Measurements from ENCODE around the gene NMNAT2. TPM values are rescaled to one million over a fixed set of nuclear protein-coding genes. Genes with fewer than 3 reads are reported as not detected.
"Not testable (repeated sequence)": the region's sequence is repeated elsewhere in the genome, so short reads cannot be mapped to it uniquely, and the experiment has no call there.

The NMNAT2 gene
- total and polyA plus RNA-seq, 12 donors = 0.23 to 5.8 (median 2.1) TPM

DNA sequence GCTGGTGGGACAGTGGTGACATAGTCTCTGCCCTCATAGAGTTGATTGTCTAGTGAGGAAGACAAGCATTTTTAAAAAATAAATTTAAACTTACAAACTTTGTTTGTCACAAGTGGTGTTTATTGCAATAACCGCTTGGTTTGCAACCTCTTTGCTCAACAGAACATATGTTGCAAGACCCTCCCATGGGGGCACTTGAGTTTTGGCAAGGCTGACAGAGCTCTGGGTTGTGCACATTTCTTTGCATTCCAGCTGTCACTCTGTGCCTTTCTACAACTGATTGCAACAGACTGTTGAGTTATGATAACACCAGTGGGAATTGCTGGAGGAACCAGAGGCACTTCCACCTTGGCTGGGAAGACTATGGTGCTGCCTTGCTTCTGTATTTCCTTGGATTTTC, 173.7 kb downstream of the NMNAT2 start:
- peak; percentile 72 to 81 for DNase-seq
- peak in 7 of 8 donors; percentile 22 to 59 (median 54) for ATAC-seq
- Histone ChIP-seq H3K4me1 (peaks cover 0 to 60% (median 37%) of the 10 kb centered on the region in 9 donors), H3K27me3 (no peaks in the 10 kb centered on the region), H3K9me3 (no peaks in the 10 kb centered on the region), H3K36me3 (no peaks in the 10 kb centered on the region), H3K4me3 (no peak overlapping the region), H3K27ac (peak overlapping the region; percentile 49 to 90 (median 76))
- intact Hi-C loops (cut with DNase I) = loop anchor here in 1 of 10 donors (5.0 kb wide), 1 partner anchor 33 kb away; no protein-coding TSS in a partner anchor
- no peak for TF ChIP-seq CTCF (IDR thresholded peaks at IDR 0.05)
- 41 to 58% methylated on average over 1 of the region's 1 CpG for WGBS, 2 donors

GRCh38 chr1:183243161-183244050, 174.8 kb downstream of the NMNAT2 start:
- DNase-seq (peak; percentile 25 to 67), ATAC-seq (peak; percentile 9 to 83 (median 34))
- Histone ChIP-seq H3K36me3 (no peaks in the 10 kb centered on the region), H3K4me1 (peaks cover 0 to 60% (median 47%) of the 10 kb centered on the region in 9 donors), H3K27me3 (no peaks in the 10 kb centered on the region), H3K27ac (peak overlapping the region; percentile 55 to 90 (median 76)), H3K9me3 (no peaks in the 10 kb centered on the region), H3K4me3 (no peak overlapping the region)
- 78 to 84% methylated on average over 5 of the region's 5 CpGs for WGBS, 2 donors
- intact Hi-C loops (cut with DNase I) = loop anchor here in 1 of 10 donors (5.0 kb wide), 1 partner anchor 34 kb away; no protein-coding TSS in a partner anchor
- TF ChIP-seq CTCF (IDR thresholded peaks at IDR 0.05) = no peak

DNA sequence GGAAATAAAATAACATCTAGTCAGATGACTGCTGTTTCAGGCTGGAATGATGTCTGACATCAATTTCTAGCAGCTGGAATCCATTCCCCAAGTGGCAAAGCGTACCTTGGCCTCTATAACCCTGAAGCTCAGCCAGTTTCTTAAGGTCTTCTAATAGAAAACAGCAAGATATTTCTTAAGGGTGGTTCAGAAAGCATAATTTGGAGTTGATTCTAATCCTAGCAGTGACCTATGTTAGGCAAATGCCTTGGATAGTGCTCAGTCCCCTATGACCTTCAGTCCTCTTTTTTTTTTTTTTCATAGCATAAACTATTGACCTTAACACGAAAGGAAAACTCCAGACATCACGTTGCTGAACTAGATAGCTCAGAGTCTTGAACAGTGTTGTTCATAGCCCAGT, 175.6 kb downstream of the NMNAT2 start:
- H3K27me3 ChIP-seq = no peaks in the 10 kb centered on the region
- H3K36me3 ChIP-seq = no peaks in the 10 kb centered on the region
- intact Hi-C loops (cut with DNase I) = loop anchor here in 1 of 10 donors (5.0 kb wide), 1 partner anchor 35 kb away; no protein-coding TSS in a partner anchor
- no peak for DNase-seq
- peak overlapping the region; percentile 49 to 90 (median 76) for H3K27ac ChIP-seq
- peak; percentile 21 to 44 (median 34) for ATAC-seq
- no peaks in the 10 kb centered on the region for H3K9me3 ChIP-seq
- no peak for TF ChIP-seq CTCF (IDR thresholded peaks at IDR 0.05)
- H3K4me3 ChIP-seq = no peak overlapping the region
- peaks cover 0 to 67% (median 47%) of the 10 kb centered on the region in 9 donors for H3K4me1 ChIP-seq
- WGBS, 2 donors = 65 to 66% methylated on average over 3 of the region's 3 CpGs

- WGBS, 2 donors = 65 to 71% methylated on average over 3 of the region's 3 CpGs
- no peak for TF ChIP-seq CTCF (IDR thresholded peaks at IDR 0.05)
- Histone ChIP-seq H3K36me3 (no peaks in the 10 kb centered on the region), H3K4me1 (peaks cover 0 to 63% (median 47%) of the 10 kb centered on the region in 9 donors), H3K4me3 (no peak overlapping the region), H3K27ac (peak overlapping the region; percentile 49 to 90 (median 76)), H3K27me3 (no peaks in the 10 kb centered on the region), H3K9me3 (no peaks in the 10 kb centered on the region)
- ATAC-seq (no peak), DNase-seq (no peak)
- intact Hi-C loops (cut with DNase I) = loop anchor here in 1 of 10 donors (5.0 kb wide), 1 partner anchor 36 kb away; no protein-coding TSS in a partner anchor
Measured at GRCh38 chr1:183241471-183241870, 176.7 kb downstream of the NMNAT2 start.

DNA sequence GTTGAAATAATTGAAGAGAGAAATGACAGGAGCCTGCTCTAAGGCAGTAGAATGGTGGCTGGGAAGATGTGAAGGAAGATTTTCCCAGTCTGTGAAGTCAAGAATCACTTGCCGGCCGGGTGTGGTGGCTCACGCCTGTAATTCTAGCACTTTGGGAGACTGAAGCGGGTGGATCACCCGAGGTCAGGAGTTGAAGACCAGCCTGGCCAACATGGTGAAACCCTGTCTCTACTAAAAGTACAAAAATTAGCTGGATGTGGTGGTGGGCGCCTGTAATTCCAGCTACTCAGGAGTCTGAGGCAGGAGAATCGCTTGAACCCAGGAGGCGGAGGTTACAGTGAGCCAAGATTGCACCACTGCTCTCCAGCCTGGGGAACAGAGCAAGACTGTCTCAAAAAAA, 177.3 kb downstream of the NMNAT2 start:
- WGBS, 2 donors = 86 to 89% methylated on average over 8 of the region's 8 CpGs
- ATAC-seq, H3K9me3 ChIP-seq, DNase-seq, H3K36me3 ChIP-seq, H3K4me3 ChIP-seq, H3K27me3 ChIP-seq: not testable (repeated sequence)
- intact Hi-C loops (cut with DNase I) = loop anchor here in 1 of 10 donors (5.0 kb wide), 1 partner anchor 36 kb away; no protein-coding TSS in a partner anchor
- Histone ChIP-seq H3K27ac (peak overlapping the region; percentile 49 to 90 (median 76)), H3K4me1 (peaks cover 0 to 62% (median 46%) of the 10 kb centered on the region in 9 donors)
